Calu3 (cell line): ENCODE data around the gene THBS2. TPM values are rescaled to one million over a fixed set of nuclear protein-coding genes. Genes with fewer than 3 reads are reported as not detected.

ENCODE experiments used
- BruUV-seq: library from RNA; stranded (reverse); fragments of 400-500 nt; replicated peaks from 2 replicates; lab custom pipeline; 2021; lab: Mats Ljungman, UMichigan
- CTCF ChIA-PET: fragments of 300-600 bp; sonication (Branson Sonifier 250); formaldehyde crosslinking; loops from one replicate; lab custom pipeline; 2022; ENCODE audit warnings: antibody characterized with exemption; lab: Charles Lee
- DNase-seq: peaks from one replicate; pipeline ENCODE4 v3.0.0; 2022
- H3K27ac Mint-ChIP-seq: one replicate; pipeline ENCODE4 v1.8.0; 2022; ENCODE audit warnings: mixed read lengths; ENCODE audit not compliant: unreplicated experiment
- H3K27me3 Mint-ChIP-seq: one replicate; pipeline ENCODE4 v1.8.0; 2022; ENCODE audit warnings: mixed read lengths; ENCODE audit not compliant: unreplicated experiment
- H3K36me3 Mint-ChIP-seq: one replicate; pipeline ENCODE4 v1.8.0; 2022; ENCODE audit warnings: mild to moderate bottlenecking, moderate library complexity, mixed read lengths; ENCODE audit not compliant: insufficient read depth, unreplicated experiment
- H3K4me1 Mint-ChIP-seq: one replicate; pipeline ENCODE4 v1.8.0; 2022; ENCODE audit warnings: mild to moderate bottlenecking, low read depth, mixed read lengths; ENCODE audit not compliant: unreplicated experiment
- H3K4me3 Mint-ChIP-seq: one replicate; pipeline ENCODE4 v1.8.0; 2022; ENCODE audit warnings: mild to moderate bottlenecking, low read depth, moderate library complexity, mixed read lengths; ENCODE audit not compliant: unreplicated experiment
- H3K9me3 Mint-ChIP-seq: one replicate; pipeline ENCODE4 v1.8.0; 2022; ENCODE audit warnings: low read depth, mixed read lengths; ENCODE audit not compliant: unreplicated experiment
- CTCF ChIP-seq: fragments of 200-600 bp; IDR thresholded peaks from one replicate; pipeline ENCODE4 v1.8.0; 2022; ENCODE audit warnings: antibody characterized with exemption; ENCODE audit not compliant: unreplicated experiment
- intact Hi-C: fragments of 100-400 bp; cut with micrococcal nuclease; formaldehyde crosslinking; loops from one replicate; pipeline ENCODE4 v1.10.0; 2022; ENCODE audit not compliant: unreplicated experiment
- total RNA-seq: library from RNA; stranded (reverse); gene quantifications from 2 replicates; pipeline ENCODE4 v1.2.3, GENCODE V29; 2022

The THBS2 gene
- total RNA-seq, 1 experiment from 2014 or later = not detected

- Mint-ChIP-seq H3K9me3 (no peaks in the 10 kb centered on the region), H3K27me3 (no peaks in the 10 kb centered on the region), H3K36me3 (no peaks in the 10 kb centered on the region), H3K27ac (no peak overlapping the region), H3K4me1 (peaks cover 7% of the 10 kb centered on the region), H3K4me3 (no peak overlapping the region)
- CTCF ChIA-PET = no interaction called here
- no peak for TF ChIP-seq CTCF
- BruUV-seq = no TSS peak
- no peak for DNase-seq
- intact Hi-C loops = no loop called here
These were observed 29.4 kb downstream of the THBS2 start for GRCh38 chr6:169224185-169224695.

DNA sequence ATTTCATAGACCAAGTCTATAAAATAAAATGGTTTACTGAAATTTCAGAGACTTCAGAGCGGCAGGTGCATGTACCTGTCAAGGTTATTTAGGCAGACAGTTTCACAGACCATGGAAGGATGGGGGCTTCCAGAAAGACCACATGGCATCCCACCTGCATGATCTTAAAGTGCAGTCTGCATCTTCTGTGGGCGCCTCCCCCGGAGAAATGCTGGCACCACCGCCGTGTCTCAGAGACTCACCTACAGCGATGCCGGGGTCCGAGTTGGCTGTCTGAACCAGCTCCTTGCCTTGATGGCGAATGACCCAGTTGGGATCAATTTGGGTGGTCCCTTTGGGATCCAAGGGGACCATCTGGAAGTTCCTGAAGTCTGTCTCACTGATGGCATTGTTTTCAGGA lies 30.6 kb downstream of the THBS2 start:
- H3K4me3 Mint-ChIP-seq = no peak overlapping the region
- intact Hi-C loops = no loop called here
- DNase-seq = no peak
- CTCF ChIA-PET = no interaction called here
- no TSS peak for BruUV-seq
- no peaks in the 10 kb centered on the region for H3K36me3 Mint-ChIP-seq
- H3K4me1 Mint-ChIP-seq = peaks cover 4% of the 10 kb centered on the region
- H3K9me3 Mint-ChIP-seq = peaks cover 6% of the 10 kb centered on the region
- H3K27ac Mint-ChIP-seq = no peak overlapping the region
- no peak for TF ChIP-seq CTCF
- no peaks in the 10 kb centered on the region for H3K27me3 Mint-ChIP-seq

GRCh38 chr6:169222126-169222525 lies 31.5 kb downstream of the THBS2 start:
- DNase-seq = no peak
- no peak for TF ChIP-seq CTCF
- intact Hi-C loops = no loop called here
- Mint-ChIP-seq H3K27ac (no peak overlapping the region), H3K27me3 (no peaks in the 10 kb centered on the region), H3K4me3 (no peak overlapping the region), H3K4me1 (no peaks in the 10 kb centered on the region), H3K9me3 (peaks cover 6% of the 10 kb centered on the region), H3K36me3 (no peaks in the 10 kb centered on the region)
- no TSS peak for BruUV-seq
- CTCF ChIA-PET = no interaction called here

- Mint-ChIP-seq H3K36me3 (no peaks in the 10 kb centered on the region), H3K9me3 (peaks cover 6% of the 10 kb centered on the region), H3K27ac (no peak overlapping the region), H3K27me3 (no peaks in the 10 kb centered on the region), H3K4me3 (no peak overlapping the region), H3K4me1 (no peaks in the 10 kb centered on the region)
- CTCF ChIA-PET = no interaction called here
- no peak for DNase-seq
- intact Hi-C loops = no loop called here
- BruUV-seq = no TSS peak
- TF ChIP-seq CTCF = no peak
These were observed 32.4 kb downstream of the THBS2 start for GRCh38 chr6:169221264-169221663.
